T-helper 1 cell (primary cell): ENCODE measurements around the gene AKAP13.

Experiments
- DNase-seq, 5 donors: peaks; one replicate each; pipeline ENCODE4 v3.0.0-alpha.2; 2012 to 2020

AKAP13 gene

GRCh38 chr15:85388566-85389305 lies 8.3 kb downstream of the AKAP13 start:
- no peak for DNase-seq

- DNase-seq = no peak
Measured at GRCh38 chr15:85389306-85389650, 8.9 kb downstream of the AKAP13 start.

- DNase-seq = no peak
Measured at GRCh38 chr15:85389772-85390171, 9.4 kb downstream of the AKAP13 start.

GRCh38 chr15:85393210-85393609 lies 12.8 kb downstream of the AKAP13 start:
- DNase-seq = no peak

GRCh38 chr15:85394554-85395333 lies 14.3 kb downstream of the AKAP13 start:
- no peak for DNase-seq

- no peak for DNase-seq
Measured at GRCh38 chr15:85396554-85396953, 16.2 kb downstream of the AKAP13 start.

- DNase-seq = no peak
Measured at GRCh38 chr15:85397151-85397550, 16.7 kb downstream of the AKAP13 start.

GRCh38 chr15:85397926-85398325 lies 17.5 kb downstream of the AKAP13 start:
- no peak for DNase-seq

- no peak for DNase-seq
Measured at GRCh38 chr15:85398822-85399221, 18.4 kb downstream of the AKAP13 start.

- DNase-seq = no peak
Measured at GRCh38 chr15:85399627-85400026, 19.2 kb downstream of the AKAP13 start.

GRCh38 chr15:85400606-85401005 lies 20.2 kb downstream of the AKAP13 start:
- no peak for DNase-seq

GRCh38 chr15:85401108-85401774 lies 20.8 kb downstream of the AKAP13 start:
- DNase-seq = no peak

GRCh38 chr15:85402195-85402881 lies 21.9 kb downstream of the AKAP13 start:
- DNase-seq = no peak

GRCh38 chr15:85403745-85404144 lies 23.3 kb downstream of the AKAP13 start:
- no peak for DNase-seq

GRCh38 chr15:85404176-85404917 lies 23.9 kb downstream of the AKAP13 start:
- no peak for DNase-seq

- DNase-seq = no peak
Measured at GRCh38 chr15:85404918-85405866, 24.8 kb downstream of the AKAP13 start.

GRCh38 chr15:85406916-85407315 lies 26.5 kb downstream of the AKAP13 start:
- no peak for DNase-seq

- peak in 2 of 5 donors; percentile 7 to 51 for DNase-seq
Measured at GRCh38 chr15:85407421-85408269, 27.2 kb downstream of the AKAP13 start.

GRCh38 chr15:85408270-85408746 lies 27.9 kb downstream of the AKAP13 start:
- DNase-seq = peak in 1 of 5 donors; percentile 61

GRCh38 chr15:85412066-85412465 lies 31.7 kb downstream of the AKAP13 start:
- peak in 1 of 5 donors; percentile 20 for DNase-seq
